Endothelial cell of umbilical vein (primary cell): Measurements from ENCODE around the gene C11orf58. TPM values are rescaled to one million over a fixed set of nuclear protein-coding genes. Genes with fewer than 3 reads are reported as not detected.

Source experiments
- BruUV-seq: library from RNA; stranded (reverse); fragments of 400-500 nt; replicated peaks from 2 replicates; lab custom pipeline; 2021; lab: Mats Ljungman, UMichigan
- CTCF ChIA-PET: fragments of 300-600, 350-600 bp; sonication (Branson Sonifier 250); formaldehyde crosslinking; loops from one replicate; lab custom pipeline; 2021; ENCODE audit warnings: antibody characterized with exemption, inconsistent platforms; lab: Charles Lee
- POLR2A ChIA-PET: fragments of 300-600, 350-600 bp; sonication (Branson Sonifier 250); formaldehyde crosslinking; loops from one replicate; lab custom pipeline; 2021; ENCODE audit warnings: antibody characterized with exemption, inconsistent platforms; lab: Charles Lee
- DNase-seq: peaks from one replicate; pipeline ENCODE4 v3.0.0-alpha.2; 2011; ENCODE audit warnings: low read depth, low spot score
- FAIRE-seq: peaks from 2 replicates; lab custom pipeline; 2011; peaks lifted over from hg19 to GRCh38; lab: Jason Lieb, UNC
- H2AFZ ChIP-seq: 2 replicates; pipeline ENCODE4 v1.6.0; 2012; ENCODE audit warnings: low read depth, low read length, control low read depth, inconsistent platforms
- H3K27ac ChIP-seq: 2 replicates; pipeline ENCODE4 v1.5.1; 2011; ENCODE audit warnings: low read depth, mild to moderate bottlenecking, control low read depth, low read length, moderate library complexity; ENCODE audit not compliant: insufficient read depth
- H3K27me3 ChIP-seq, 2 experiments: 2 replicates each; pipeline versions ENCODE4 v1.6.0 to v1.6.1; 2011; ENCODE audit warnings: low read length in 2 of 2, mixed read lengths in 1 of 2; ENCODE audit not compliant: control insufficient read depth in 2 of 2, insufficient read depth in 2 of 2
- H3K36me3 ChIP-seq, 2 experiments: 2 replicates in 1 of 2; 3 replicates in 1 of 2; pipeline ENCODE4 v1.5.1; 2011; ENCODE audit warnings: low read length in 2 of 2, mild to moderate bottlenecking in 1 of 2, moderate library complexity in 1 of 2; ENCODE audit not compliant: control insufficient read depth in 2 of 2, insufficient read depth in 2 of 2; ENCODE audit errors: extremely low read depth in 1 of 2
- H3K4me1 ChIP-seq: 3 replicates; pipeline ENCODE4 v1.5.1; 2011; ENCODE audit warnings: mild to moderate bottlenecking, low read length; ENCODE audit not compliant: control insufficient read depth, insufficient read depth; ENCODE audit errors: extremely low read depth
- H3K4me2 ChIP-seq: 2 replicates; pipeline ENCODE4 v1.6.1; 2011; ENCODE audit warnings: low read length, control low read depth, mixed read lengths; ENCODE audit not compliant: insufficient read depth
- H3K4me3 ChIP-seq, 3 experiments: fragments of 200-600 bp in 1 of 3; sonication (generic), shearing (Covaris generic) in 1 of 3; replicated peaks in 1 of 3; 2 replicates each; pipeline ENCODE4 v1.5.1; 2011 to 2016; ENCODE audit warnings: control low read depth in 3 of 3, low read length in 3 of 3, mild to moderate bottlenecking in 2 of 3, inconsistent platforms in 1 of 3, low read depth in 1 of 3, moderate library complexity in 1 of 3; ENCODE audit not compliant: insufficient read depth in 1 of 3
- H3K79me2 ChIP-seq: 2 replicates; pipeline ENCODE4 v1.6.0; 2012; ENCODE audit warnings: low read length, inconsistent platforms; ENCODE audit not compliant: control insufficient read depth, insufficient read depth
- H3K9ac ChIP-seq: replicated peaks from 2 replicates; pipeline ENCODE3; 2011; ENCODE audit warnings: low read length, control low read depth; ENCODE audit not compliant: insufficient read depth; ENCODE audit errors: extremely low read depth
- H3K9me1 ChIP-seq: replicated peaks from 3 replicates; pipeline ENCODE4 v1.6.0; 2011; ENCODE audit warnings: mild to moderate bottlenecking, low read length; ENCODE audit not compliant: control insufficient read depth, insufficient read depth; ENCODE audit errors: extremely low read depth
- H3K9me3 ChIP-seq: replicated peaks from 2 replicates; pipeline ENCODE4 v1.5.1; 2012; ENCODE audit warnings: low read length, inconsistent platforms; ENCODE audit not compliant: control insufficient read depth, insufficient read depth
- H4K20me1 ChIP-seq: replicated peaks from 2 replicates; pipeline ENCODE3; 2011; ENCODE audit warnings: mild to moderate bottlenecking, low read length; ENCODE audit not compliant: control insufficient read depth, insufficient read depth; ENCODE audit errors: extremely low read depth
- CTCF ChIP-seq, 2 donors: IDR thresholded peaks; 1 replicate in 1 of 2; 2 replicates in 1 of 2; pipeline ENCODE4 v1.5.1; 2011; ENCODE audit warnings: low read length in 2 of 2, mild to moderate bottlenecking in 2 of 2, moderate library complexity in 2 of 2, control low read depth in 1 of 2, inconsistent platforms in 1 of 2, low read depth in 1 of 2; ENCODE audit not compliant: insufficient read depth in 1 of 2; ENCODE audit errors: extremely low read depth in 1 of 2
- EZH2 ChIP-seq: IDR thresholded peaks from 2 replicates; pipeline ENCODE4 v1.6.1; 2012; ENCODE audit warnings: borderline replicate concordance, low read depth, mild to moderate bottlenecking, moderate library complexity, low read length, inconsistent platforms; ENCODE audit not compliant: severe bottlenecking
- FOS ChIP-seq: IDR thresholded peaks from 2 replicates; pipeline ENCODE4 v1.6.1; 2011; ENCODE audit warnings: mild to moderate bottlenecking, low read length, moderate library complexity, borderline replicate concordance; ENCODE audit not compliant: insufficient read depth
- GATA2 ChIP-seq: IDR thresholded peaks from 2 replicates; pipeline ENCODE4 v1.7.0; 2011; ENCODE audit warnings: low read depth, mild to moderate bottlenecking, moderate library complexity, mixed read lengths, low read length; ENCODE audit not compliant: insufficient read length, insufficient read depth
- JUN ChIP-seq: IDR thresholded peaks from 2 replicates; pipeline ENCODE4 v1.6.1; 2011; ENCODE audit warnings: borderline replicate concordance, low read depth; ENCODE audit not compliant: insufficient read length, insufficient read depth
- MAX ChIP-seq: IDR thresholded peaks from 2 replicates; pipeline ENCODE4 v1.6.1; 2011; ENCODE audit not compliant: insufficient read depth, insufficient read length
- MYC ChIP-seq: IDR thresholded peaks from one replicate; pipeline ENCODE4 v1.6.1; 2011; ENCODE audit warnings: mild to moderate bottlenecking, low read depth, low read length
- POLR2A ChIP-seq: IDR thresholded peaks from 2 replicates; pipeline ENCODE4 v1.6.1; 2012; ENCODE audit warnings: low read depth, mild to moderate bottlenecking, control low read depth, low read length
- POLR2AphosphoS5 ChIP-seq: IDR thresholded peaks from 2 replicates; pipeline ENCODE4 v1.6.1; 2012; ENCODE audit warnings: low read depth, mild to moderate bottlenecking, control low read depth, low read length, moderate library complexity; ENCODE audit not compliant: insufficient read depth
- dilution Hi-C: fragments of 300-500 bp; cut with MboI; formaldehyde crosslinking; loops from one replicate; pipeline ENCODE4 v1.15.0; 2019; ENCODE audit warnings: low sequenced_read_pairs; ENCODE audit not compliant: extremely low pct_ligation_motif_present
- intact Hi-C: fragments of 100-400 bp; cut with micrococcal nuclease; formaldehyde crosslinking; loops from one replicate; pipeline ENCODE4 v1.10.0; 2022
- polyA plus RNA-seq, 4 experiments: library from polyadenylated mRNA; depleted of rRNA in 3 of 4; stranded (reverse) in 3 of 4; unstranded in 1 of 4; fragments of >200 nt; gene quantifications; 2 replicates each; pipeline versions ENCODE4 v1.2.1 to v1.2.3, GENCODE V29; 2011 to 2012; ENCODE audit warnings: missing spikeins in 1 of 4
- total RNA-seq: library from RNA; stranded (reverse); gene quantifications from 2 replicates; pipeline ENCODE4 v1.2.3, GENCODE V29; 2021

Gene C11orf58
- total and polyA plus RNA-seq, 2 donors (not counting 3 experiments of a cell fraction or from before 2014, with no cell fraction given) = 88.4 to 150 TPM

GRCh38 chr11:16806791-16807190, 68.3 kb downstream of the C11orf58 start:
- Histone ChIP-seq H3K9ac (no peak overlapping the region), H3K9me1 (no peaks in the 10 kb centered on the region), H3K27me3 (no peaks in the 10 kb centered on the region), H3K9me3 (no peaks in the 10 kb centered on the region), H3K4me2 (no peak overlapping the region), H3K79me2 (no peaks in the 10 kb centered on the region), H2AFZ (no peak overlapping the region), H3K4me3 (no peak overlapping the region), H3K27ac (no peak overlapping the region), H4K20me1 (no peaks in the 10 kb centered on the region), H3K36me3 (no peaks in the 10 kb centered on the region), H3K4me1 (peaks cover 4% of the 10 kb centered on the region)
- dilution Hi-C loops (no loop called here), intact Hi-C loops (no loop called here)
- DNase-seq (no peak), FAIRE-seq (no peak)
- no peak for TF ChIP-seq POLR2AphosphoS5
- no peak for TF ChIP-seq POLR2A
- TF ChIP-seq FOS = no peak
- TF ChIP-seq MAX = no peak
- no peak for TF ChIP-seq MYC
- no peak for TF ChIP-seq JUN
- no peak for TF ChIP-seq EZH2
- no peak for TF ChIP-seq GATA2
- TF ChIP-seq CTCF (IDR thresholded peaks at IDR 0.05; ENCODE audit: extremely low read depth in 1 of 2, insufficient read depth in 1 of 2, low read depth in 1 of 2, low read length in 2 of 2) = no peak
- CTCF ChIA-PET = interaction anchor here (1.1 kb wide), 1 partner anchor 13 kb away, joined by 6 read pairs; no protein-coding TSS in a partner anchor
- no TSS peak for BruUV-seq
- POLR2A ChIA-PET = no interaction called here
